Spleen (tissue), 7 donors: Measurements from ENCODE around the gene MEAK7.

Experiments used
- POLR2A ChIP-seq, 3 donors: fragments of 450-650 bp; IDR thresholded peaks; one replicate each; pipeline ENCODE4 v1.5.1; 2017; ENCODE audit warnings: antibody characterized with exemption in 3 of 3, mild to moderate bottlenecking in 1 of 3
- POLR2AphosphoS5 ChIP-seq, 3 donors: sonication (generic); formaldehyde crosslinking; IDR thresholded peaks; one replicate each; pipeline ENCODE4 v1.5.1; 2017; ENCODE audit warnings: antibody characterized with exemption in 3 of 3
- TF ChIP-seq, protein P1 (sequence below), 11 experiments: fragments of 200-600 bp in 7 of 11; fragments of 450-650 bp in 4 of 11; sonication (generic) in 4 of 11; IDR thresholded peaks in 8 of 11; conservative IDR thresholded peaks in 3 of 11; 1 replicate in 7 of 11; 2 replicates in 4 of 11; pipeline versions ENCODE4 v1.4.0 to v1.8.0; 2016 to 2021; ENCODE audit warnings: antibody characterized with exemption in 11 of 11, inconsistent platforms in 4 of 11, mild to moderate bottlenecking in 1 of 11
- donor health status: DM: no; HTN: no; CAD: no; lungs with moderate emphysema.
- donor health status: DM: no; HTN: no; CAD: no.
- donor health status: DM: no; HTN: no; CAD: no.

DNA sequence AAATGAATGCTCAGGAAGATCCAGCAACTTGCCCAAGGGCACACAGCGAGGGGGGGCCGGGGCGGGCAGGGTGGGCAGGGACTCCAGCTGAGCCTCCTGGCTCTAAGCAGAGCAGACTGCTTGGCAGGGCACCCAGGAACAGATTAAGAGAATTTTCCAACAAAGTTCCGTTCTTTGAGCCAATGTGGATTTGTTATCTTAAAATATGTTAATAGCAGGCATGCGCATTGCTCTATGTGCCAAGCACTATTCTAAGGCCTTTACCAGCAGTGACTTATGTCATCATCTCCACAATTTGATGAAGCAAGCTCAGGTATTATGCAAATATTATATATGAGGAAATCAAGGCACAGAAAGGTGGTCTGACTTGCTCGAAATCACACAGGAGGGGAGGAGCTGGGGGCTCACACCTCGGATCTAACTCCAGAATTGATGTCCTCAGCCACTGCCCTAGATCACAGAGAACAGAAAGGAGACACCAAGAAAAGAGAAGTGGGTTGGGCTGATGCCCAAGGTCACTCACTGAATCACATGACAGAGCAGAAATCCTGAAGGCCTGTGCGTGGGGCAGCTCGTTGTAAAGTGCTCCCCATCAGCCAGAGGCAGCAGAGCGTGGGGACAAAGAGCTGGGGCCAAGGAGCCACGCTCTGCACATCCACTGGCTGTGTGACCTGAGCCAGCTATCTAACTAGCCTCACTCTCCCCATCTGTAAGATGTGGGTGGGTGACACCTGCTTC lies 23.2 kb upstream of the MEAK7 start:
- TF ChIP-seq, protein P1, sequence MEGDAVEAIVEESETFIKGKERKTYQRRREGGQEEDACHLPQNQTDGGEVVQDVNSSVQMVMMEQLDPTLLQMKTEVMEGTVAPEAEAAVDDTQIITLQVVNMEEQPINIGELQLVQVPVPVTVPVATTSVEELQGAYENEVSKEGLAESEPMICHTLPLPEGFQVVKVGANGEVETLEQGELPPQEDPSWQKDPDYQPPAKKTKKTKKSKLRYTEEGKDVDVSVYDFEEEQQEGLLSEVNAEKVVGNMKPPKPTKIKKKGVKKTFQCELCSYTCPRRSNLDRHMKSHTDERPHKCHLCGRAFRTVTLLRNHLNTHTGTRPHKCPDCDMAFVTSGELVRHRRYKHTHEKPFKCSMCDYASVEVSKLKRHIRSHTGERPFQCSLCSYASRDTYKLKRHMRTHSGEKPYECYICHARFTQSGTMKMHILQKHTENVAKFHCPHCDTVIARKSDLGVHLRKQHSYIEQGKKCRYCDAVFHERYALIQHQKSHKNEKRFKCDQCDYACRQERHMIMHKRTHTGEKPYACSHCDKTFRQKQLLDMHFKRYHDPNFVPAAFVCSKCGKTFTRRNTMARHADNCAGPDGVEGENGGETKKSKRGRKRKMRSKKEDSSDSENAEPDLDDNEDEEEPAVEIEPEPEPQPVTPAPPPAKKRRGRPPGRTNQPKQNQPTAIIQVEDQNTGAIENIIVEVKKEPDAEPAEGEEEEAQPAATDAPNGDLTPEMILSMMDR (IDR thresholded peaks at IDR 0.05 in 8 of 11, conservative IDR thresholded peaks at IDR 0.05 in 3 of 11): no peak
- TF ChIP-seq POLR2A (IDR thresholded peaks at IDR 0.05): no peak
- no peak for TF ChIP-seq POLR2AphosphoS5 (IDR thresholded peaks at IDR 0.05)
